ENCODE results near the gene PATE1.
"Not testable (repeated sequence)": the region's sequence is repeated elsewhere in the genome, so short reads cannot be mapped to it uniquely, and the experiment has no call there.

Gene PATE1, protein sequence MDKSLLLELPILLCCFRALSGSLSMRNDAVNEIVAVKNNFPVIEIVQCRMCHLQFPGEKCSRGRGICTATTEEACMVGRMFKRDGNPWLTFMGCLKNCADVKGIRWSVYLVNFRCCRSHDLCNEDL

DNA sequence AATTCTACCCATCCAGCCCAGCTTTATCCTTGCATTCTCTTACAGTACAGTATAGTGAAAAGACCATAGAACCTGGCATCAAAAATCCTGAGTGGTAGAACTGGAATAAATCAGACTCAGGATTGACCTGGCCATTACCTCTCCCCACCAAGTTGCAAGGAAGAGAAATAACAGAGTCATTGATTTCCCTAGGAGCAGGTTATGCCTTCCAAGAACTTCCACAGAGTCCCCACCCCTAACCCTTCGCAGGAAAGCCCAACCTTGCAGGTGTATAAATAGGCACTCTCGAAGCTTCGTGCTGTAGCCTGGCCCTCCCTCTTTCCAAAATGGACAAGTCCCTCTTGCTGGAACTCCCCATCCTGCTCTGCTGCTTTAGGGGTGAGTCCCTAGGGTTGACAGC, at the start of gene PATE1:
TSS of gene PATE1 (plus strand) at position 301 of the 400 bp plus-strand sequence. CDS start at position 327, 26 bp downstream.
- DNase-seq (ENCODE audit: low read depth) = no peak

GRCh38 chr11:125701018-125701610, 45.0 kb upstream of the PATE1 start:
- no peak for DNase-seq (ENCODE audit: low read depth)

GRCh38 chr11:125701858-125702621, 44.0 kb upstream of the PATE1 start:
- DNase-seq (ENCODE audit: low read depth) = no peak

GRCh38 chr11:125704686-125705085, 41.4 kb upstream of the PATE1 start:
- not testable (repeated sequence) for DNase-seq (ENCODE audit: low read depth)

DNA sequence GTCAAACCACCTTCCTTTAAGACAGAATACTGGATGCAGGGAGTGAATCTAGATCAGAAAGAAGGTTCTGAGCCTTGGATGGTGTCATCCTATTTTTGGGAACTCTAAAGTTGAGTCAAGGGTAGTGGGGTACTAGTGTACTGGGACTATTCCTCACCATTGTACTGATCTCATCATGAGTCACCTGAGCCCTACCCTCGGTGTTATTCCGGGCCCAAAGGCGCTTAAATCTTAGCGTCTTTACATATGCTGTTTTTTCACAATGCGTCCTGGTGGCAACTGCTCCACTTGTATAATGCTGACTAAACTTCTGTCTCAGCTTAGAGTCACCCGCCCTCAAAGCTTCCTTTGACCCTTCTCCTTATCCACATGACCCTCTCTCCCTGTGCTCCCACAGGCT, 25.3 kb upstream of the PATE1 start:
- DNase-seq (ENCODE audit: low read depth) = no peak

DNA sequence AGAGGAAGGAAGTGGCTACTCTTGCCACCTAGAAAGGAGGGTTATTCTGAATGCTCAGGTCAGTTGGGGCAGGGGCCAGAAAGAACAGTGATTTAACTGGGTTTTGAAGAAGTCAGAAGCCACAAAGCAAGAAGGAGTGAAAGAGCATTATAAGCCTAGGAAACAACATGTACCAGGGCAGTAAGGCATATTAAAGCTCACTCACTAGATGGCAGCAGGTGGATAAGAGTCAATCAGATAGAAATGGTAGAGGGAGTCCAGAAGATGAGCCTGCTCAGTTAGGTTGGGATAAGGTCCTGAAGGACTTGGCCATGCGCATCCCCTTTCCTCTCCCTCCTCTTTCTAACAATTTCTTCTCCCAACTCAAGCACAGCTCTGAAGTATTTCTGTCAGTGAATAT, 22.0 kb upstream of the PATE1 start:
- peak; percentile 2 for DNase-seq (ENCODE audit: low read depth)

DNA sequence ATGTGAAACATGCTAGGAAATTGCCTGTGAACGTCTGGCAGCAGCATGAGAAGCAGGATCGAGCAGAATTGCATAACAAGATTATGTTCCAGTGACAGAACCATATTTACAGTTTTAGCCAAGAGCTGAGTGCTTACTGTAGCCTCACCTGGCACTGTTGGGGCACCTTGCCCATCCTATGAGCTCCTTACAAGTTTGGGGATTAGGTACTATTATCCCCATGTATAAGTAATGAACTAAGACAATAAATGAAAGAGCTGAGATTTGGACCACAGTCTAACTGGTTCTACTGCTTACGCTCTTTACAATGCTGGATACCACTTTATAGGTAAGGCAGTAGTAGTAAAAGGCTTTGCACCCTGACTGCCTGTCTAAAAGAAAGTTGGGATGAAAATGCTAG, 17.1 kb upstream of the PATE1 start:
- no peak for DNase-seq (ENCODE audit: low read depth)

- no peak for DNase-seq (ENCODE audit: low read depth)
Measured at GRCh38 chr11:125740617-125741016, 5.5 kb upstream of the PATE1 start.

DNA sequence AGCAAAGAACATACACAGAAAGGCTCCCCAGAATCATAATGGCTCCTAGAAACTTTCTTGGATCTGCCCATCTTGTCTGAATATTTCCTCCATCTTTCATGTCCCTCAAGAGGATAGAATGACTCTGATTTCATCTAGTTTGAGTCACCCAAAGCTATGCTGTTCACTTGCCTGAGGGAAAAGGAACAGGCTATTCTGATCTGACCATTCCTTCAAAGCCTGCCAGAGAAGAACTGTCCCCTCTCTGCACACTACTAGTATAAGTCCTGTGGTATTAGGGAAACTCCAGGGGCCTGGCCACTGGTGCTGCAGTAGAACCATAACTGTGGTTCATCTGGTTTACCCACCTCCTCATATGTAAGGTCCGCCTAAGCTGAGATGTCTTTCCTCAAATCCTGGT, 2.4 kb upstream of the PATE1 start:
- DNase-seq (ENCODE audit: low read depth) = no peak

GRCh38 chr11:125750629-125751028, 4.5 kb downstream of the PATE1 start:
- DNase-seq (ENCODE audit: low read depth) = no peak

DNA sequence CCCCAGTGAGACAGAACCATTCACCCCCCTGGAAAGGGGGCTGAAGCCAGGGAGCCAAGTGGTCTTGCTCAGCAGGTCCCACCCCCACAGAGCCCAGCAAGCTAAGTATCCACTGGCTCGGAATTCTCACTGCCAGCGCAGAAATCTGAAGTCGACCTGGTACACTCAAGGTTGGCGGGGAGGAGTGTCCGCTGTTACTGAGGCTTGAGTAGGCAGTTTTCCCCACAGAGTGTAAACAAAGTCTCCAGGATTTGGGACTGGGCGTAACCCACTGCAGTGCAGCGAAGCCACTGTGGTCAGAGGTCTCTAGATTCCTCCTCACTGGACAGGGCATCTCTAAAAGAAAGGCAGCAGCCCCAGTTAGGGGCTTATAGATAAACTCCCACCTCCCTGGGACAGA, 10.0 kb downstream of the PATE1 start:
- no peak for DNase-seq (ENCODE audit: low read depth)

DNA sequence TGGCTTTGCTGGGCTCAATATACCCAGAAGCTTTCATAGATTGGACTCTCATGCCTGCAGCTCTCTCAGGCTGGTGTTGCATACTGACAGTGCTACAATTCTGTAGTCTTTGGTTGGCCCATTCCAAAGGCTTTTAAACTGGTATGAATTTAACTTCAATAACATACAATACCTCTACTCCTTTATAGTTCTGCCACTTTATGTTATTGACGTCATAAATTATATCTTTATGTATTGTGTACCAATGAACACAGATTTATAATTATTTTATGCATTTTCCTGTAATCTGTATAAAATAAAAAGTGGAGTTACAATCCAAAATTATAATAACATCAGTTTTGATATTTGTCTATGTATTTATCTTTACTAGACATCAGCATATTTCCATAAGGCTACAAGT, 16.4 kb downstream of the PATE1 start:
- DNase-seq (ENCODE audit: low read depth) = no peak

GRCh38 chr11:125763483-125763882, 17.4 kb downstream of the PATE1 start:
- no peak for DNase-seq (ENCODE audit: low read depth)

DNA sequence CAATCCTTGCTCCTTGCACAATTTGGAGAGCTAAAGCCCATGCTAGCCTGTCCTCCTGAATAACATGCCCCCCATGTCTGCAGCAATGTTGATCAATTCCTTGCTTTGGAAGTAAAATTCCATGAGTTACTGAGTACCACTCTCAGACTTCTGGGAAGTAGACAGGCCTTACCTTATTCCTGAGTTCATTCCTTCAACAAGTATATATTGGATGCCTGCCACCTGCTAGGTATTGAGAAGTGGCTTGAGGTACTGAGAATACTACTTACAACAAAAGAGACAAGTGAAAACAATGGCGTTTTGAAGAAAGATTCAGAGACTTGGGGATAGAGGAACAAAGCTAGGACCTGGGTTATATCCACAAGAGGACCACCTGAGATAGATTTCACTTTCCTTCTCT, 20.2 kb downstream of the PATE1 start:
- DNase-seq (ENCODE audit: low read depth) = no peak

DNA sequence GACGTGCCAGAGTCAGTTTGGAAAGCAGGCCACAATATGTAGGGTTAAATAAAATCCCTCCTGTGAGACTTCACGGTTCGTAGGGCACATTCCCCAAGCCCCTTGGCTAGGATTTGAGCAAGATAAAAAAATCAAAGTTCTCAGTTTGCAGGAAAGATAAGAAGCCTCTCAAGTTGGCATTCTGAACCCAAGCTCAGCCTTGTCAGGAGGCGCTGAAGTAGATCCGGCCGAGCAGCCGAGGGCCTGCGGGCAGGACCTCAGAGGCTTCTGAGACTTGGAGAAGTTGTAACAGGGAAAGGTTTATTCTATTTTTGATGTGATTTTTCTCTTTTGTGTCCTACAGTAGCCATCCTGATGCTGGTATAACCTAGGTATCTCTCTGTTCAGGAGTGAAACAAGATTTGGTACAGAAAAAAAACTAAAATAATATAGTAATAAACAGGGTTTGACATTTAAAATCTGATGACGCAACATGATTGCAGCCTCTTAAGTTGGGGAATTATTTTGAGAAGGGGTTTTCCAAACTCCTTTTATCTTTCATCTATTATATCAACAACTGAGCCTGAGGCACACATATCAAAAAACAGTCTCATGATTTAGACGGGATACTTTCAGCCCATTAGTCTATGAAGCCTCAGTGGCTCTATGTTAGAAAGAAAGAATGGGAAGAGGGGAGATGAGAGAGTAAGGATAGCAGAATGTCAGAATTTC, 22.4 kb downstream of the PATE1 start:
- no peak for DNase-seq (ENCODE audit: low read depth)

DNA sequence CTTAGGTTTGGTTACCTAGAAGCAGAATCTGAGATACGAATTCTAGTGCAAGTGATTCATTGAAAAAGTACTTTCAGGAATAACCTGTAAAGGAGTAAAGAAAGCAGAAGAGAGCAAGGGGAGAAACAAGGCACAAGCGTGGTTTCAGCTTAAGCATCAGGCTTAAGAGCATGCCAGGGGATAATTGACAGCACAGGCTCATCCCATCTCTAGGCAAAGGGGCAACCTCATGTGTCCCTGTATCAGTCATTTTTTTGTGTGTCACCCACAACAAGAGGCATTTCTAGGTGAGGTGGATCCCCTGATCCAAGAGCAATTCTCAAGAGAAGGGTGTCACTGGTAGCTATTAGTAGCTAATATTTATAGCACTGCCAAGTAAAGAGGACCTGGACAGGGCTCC, 24.5 kb downstream of the PATE1 start:
- no peak for DNase-seq (ENCODE audit: low read depth)

GRCh38 chr11:125772834-125773505, 26.9 kb downstream of the PATE1 start:
- DNase-seq (ENCODE audit: low read depth) = peak; percentile 34

- peak; percentile 9 for DNase-seq (ENCODE audit: low read depth)
Measured at GRCh38 chr11:125773516-125773915, 27.4 kb downstream of the PATE1 start.

- no peak for DNase-seq (ENCODE audit: low read depth)
Measured at GRCh38 chr11:125777309-125777708, 31.2 kb downstream of the PATE1 start.

GRCh38 chr11:125778728-125779127, 32.6 kb downstream of the PATE1 start, which contains the start of gene PATE2:
TSS of gene PATE2 (minus strand) at chr11:125778828. CDS start at chr11:125778773, 55 bp downstream.
- DNase-seq (ENCODE audit: low read depth) = no peak

DNA sequence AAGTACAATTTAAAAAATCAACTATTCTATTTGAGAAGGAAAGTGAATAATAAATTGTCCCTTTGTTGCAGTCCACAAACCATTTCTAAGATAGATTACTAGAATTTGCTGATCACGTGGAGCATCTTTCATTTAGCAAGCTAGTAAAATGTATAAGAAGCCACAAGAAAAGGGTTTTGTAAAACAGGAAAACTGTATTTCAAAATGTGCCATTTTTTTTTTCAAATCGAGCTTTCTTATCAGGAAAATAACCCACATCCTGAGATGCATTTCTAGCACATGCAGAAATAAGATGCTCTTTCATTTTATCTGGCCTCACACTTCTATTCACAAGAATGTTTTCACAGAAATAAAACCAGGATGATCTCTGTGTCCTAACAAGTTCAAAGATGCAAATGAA, 38.6 kb downstream of the PATE1 start:
- no peak for DNase-seq (ENCODE audit: low read depth)

GRCh38 chr11:125787827-125788226, 41.7 kb downstream of the PATE1 start, which contains the start of gene PATE3:
TSS of gene PATE3 (plus strand) at chr11:125788127. CDS start at chr11:125788152, 25 bp downstream.
- DNase-seq (ENCODE audit: low read depth) = no peak

Measured in stromal cell of bone marrow (primary cell).